GM18499 (cell line): ENCODE results near the gene GALNTL6.

Source experiments
- ATAC-seq: cut with Tn5 transposase; IDR thresholded peaks from one replicate; pipeline ENCODE4 v1.9.1; 2021; ENCODE audit warnings: moderate number of reproducible peaks; ENCODE audit not compliant: insufficient read depth, unreplicated experiment

Gene GALNTL6

GRCh38 chr4:172648471-172648870 lies 835.3 kb downstream of the GALNTL6 start:
- ATAC-seq, result no peak

GRCh38 chr4:172649143-172649542 lies 835.9 kb downstream of the GALNTL6 start:
- ATAC-seq, result no peak

GRCh38 chr4:172650758-172651530 lies 837.7 kb downstream of the GALNTL6 start:
- no peak for ATAC-seq

- no peak for ATAC-seq
Measured at GRCh38 chr4:172651961-172652360, 838.8 kb downstream of the GALNTL6 start.

GRCh38 chr4:172652369-172652768 lies 839.2 kb downstream of the GALNTL6 start:
- ATAC-seq, result no peak

DNA sequence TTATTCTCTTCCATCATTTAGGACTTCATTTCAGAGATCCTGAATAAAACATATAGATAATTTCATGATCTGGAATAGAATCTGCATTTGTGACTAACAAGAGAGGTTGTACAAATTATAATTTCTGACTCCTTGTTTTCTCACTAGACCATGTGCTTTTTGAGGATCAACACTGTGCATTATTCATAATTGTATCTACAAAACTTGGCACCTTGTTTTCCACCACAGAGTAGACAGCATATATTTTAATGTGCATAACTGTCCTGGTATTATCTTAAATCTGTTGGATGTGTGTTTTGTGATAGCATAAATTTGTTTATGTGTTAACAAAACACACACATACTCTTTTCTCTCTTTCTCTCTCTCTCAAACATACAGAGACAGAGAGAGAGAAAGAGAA lies 840.5 kb downstream of the GALNTL6 start:
- ATAC-seq, result no peak

DNA sequence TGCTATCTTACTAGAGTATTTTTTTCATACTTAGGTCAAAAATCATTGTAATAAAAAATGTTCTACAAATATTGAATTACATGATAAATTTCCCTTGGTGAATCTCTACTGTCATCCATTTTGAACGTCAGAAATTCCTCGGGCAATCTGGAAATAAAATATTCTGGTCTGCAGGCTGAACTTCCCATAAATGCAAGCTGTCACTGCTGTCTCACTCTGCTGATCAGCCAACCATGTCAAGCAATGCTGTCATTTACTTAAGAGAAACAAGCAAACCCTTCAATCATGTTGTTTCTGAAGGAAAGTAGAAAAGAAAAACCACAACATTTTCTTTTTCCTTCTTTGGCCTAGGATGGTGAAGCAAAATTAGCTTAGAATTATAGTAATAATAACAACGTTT lies 841.3 kb downstream of the GALNTL6 start:
- no peak for ATAC-seq

DNA sequence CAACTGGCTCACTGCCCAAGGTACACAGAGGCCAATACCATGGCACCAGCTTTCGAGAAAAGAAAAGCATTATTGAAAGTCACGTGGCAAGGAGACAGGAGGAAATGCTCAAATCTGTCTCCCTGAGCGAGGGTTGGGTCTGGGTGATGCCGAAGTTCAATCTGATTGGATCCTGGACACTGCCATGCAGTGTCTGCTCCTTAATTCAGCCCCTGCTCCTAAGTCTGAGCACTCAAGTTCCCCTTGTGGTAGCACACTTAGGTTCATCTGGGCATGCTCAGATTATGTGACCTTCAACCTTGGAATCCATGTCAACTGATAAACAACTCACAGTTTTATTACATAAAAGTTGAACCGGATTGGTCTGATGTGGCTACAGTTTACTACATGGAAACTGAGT lies 842.9 kb downstream of the GALNTL6 start:
- ATAC-seq, result no peak

- ATAC-seq, result no peak
Measured at GRCh38 chr4:172657081-172657480, 843.9 kb downstream of the GALNTL6 start.

GRCh38 chr4:172660251-172660650 lies 847.0 kb downstream of the GALNTL6 start:
- ATAC-seq, result no peak

DNA sequence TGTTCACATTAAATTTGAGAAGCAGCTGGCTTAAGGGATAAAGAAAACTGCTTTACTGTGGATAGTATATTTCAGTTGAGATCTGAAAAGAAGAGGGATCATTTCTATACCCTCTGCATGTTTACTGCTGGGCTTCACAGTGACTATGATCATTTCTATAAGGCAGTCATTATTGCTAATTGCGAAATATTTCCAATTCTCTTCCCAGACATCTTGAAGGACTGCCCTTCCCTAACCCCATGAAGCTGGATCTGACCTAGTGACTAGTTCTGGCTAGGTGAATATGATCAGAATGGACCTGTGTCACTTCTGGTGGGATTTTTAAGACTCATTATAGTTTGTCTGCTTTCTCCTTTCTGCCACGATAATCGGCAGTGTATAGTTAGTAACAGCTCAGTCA lies 848.9 kb downstream of the GALNTL6 start:
- no peak for ATAC-seq

GRCh38 chr4:172666711-172667368 lies 853.6 kb downstream of the GALNTL6 start:
- ATAC-seq, result no peak

GRCh38 chr4:172674811-172675210 lies 861.6 kb downstream of the GALNTL6 start:
- no peak for ATAC-seq

- no peak for ATAC-seq
Measured at GRCh38 chr4:172675232-172675631, 862.0 kb downstream of the GALNTL6 start.

DNA sequence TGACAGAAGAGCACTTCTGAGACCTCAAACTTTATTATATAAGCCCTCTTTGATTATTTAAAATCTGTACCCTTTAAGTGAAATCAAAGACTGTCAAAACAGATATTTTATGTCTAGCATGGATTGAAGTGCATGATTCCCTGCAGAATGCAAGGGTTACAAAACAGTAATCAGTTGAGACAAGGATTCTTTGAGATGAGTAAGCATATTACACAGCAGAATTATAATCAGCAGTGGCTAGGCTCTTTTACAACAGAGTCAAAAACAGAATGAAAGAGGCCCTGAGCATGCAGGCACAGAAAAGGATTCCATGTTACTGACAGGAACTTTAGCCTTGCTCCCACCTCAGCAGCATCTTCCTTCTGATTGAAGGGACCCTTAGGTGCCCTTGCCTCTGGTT lies 867.5 kb downstream of the GALNTL6 start:
- no peak for ATAC-seq

- no peak for ATAC-seq
Measured at GRCh38 chr4:172683021-172683420, 869.8 kb downstream of the GALNTL6 start.

GRCh38 chr4:172686021-172686420 lies 872.8 kb downstream of the GALNTL6 start:
- no peak for ATAC-seq

GRCh38 chr4:172688534-172688933 lies 875.3 kb downstream of the GALNTL6 start:
- no peak for ATAC-seq

DNA sequence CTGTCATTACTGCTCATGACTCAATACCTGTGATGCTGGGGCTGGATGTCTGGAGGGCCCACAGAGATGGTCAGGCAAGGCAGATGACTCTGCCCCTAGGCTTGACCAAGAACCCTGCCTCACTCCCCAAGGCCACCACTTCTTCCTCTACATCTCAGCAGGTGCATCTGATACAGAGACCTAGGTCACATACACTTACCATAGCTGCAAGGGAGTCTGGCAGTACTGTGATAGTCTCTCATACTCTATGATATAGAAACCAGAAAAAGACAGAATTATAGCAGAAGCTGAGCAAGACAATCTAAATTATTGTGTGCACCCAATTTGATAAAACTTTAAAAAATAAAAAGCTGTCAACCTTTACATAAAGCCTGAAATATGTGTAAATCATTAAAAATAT lies 878.3 kb downstream of the GALNTL6 start:
- ATAC-seq, result no peak

GRCh38 chr4:172692701-172693100 lies 879.5 kb downstream of the GALNTL6 start:
- ATAC-seq, result no peak

- ATAC-seq, result no peak
Measured at GRCh38 chr4:172698256-172698655, 885.1 kb downstream of the GALNTL6 start.

DNA sequence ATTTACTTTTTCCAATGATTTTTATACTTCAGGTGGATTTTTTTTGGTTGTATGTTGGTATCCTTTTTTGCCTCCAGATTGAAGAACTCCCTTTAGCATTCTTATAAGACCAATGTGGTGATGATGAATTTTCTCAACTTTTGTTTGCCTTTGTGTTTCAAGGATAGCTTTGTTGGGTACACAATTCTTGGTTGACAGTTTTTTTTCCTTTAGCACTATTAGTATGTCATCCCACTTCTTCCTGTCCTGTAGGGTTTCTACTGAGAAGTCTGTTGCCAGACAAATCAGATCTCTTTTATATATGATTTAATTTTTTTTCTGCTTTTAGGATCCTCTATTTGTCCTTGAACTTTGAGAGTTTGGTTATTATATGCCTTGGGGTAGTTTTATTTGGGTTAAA lies 892.4 kb downstream of the GALNTL6 start:
- ATAC-seq, result no peak
